Measurements from ENCODE around the gene ZNF160.
"Not testable (repeated sequence)": the region's sequence is repeated elsewhere in the genome, so short reads cannot be mapped to it uniquely, and the experiment has no call there.

The ZNF160 gene

GRCh38 chr19:53034948-53035675 lies 68.1 kb downstream of the ZNF160 start:
- Histone ChIP-seq H2BK5ac (ENCODE audit: low read length) (no peak overlapping the region), H2AFZ (ENCODE audit: low read length) (no peak overlapping the region), H2AK5ac (ENCODE audit: low read depth, low read length) (no peak overlapping the region), H3K27me3 (ENCODE audit: control insufficient read depth in 3 of 3, insufficient read depth in 3 of 3, low read depth in 1 of 3, low read length in 3 of 3) (no peaks in the 10 kb centered on the region), H3K4me1 (ENCODE audit: control insufficient read depth in 2 of 2, insufficient read depth in 1 of 2, low read depth in 1 of 2, low read length in 2 of 2) (peaks cover 1 to 3% of the 10 kb centered on the region in 2 donors), H4K8ac (ENCODE audit: low read depth, low read length) (no peak overlapping the region), H3K9me3 (replicated peaks in 1 of 2; ENCODE audit: control insufficient read depth in 2 of 2, insufficient read depth in 1 of 2, low read depth in 1 of 2, low read length in 2 of 2) (peaks cover 4 to 22% of the 10 kb centered on the region in 2 donors), H3K4ac (ENCODE audit: low read length) (no peak overlapping the region), H3K23ac (ENCODE audit: low read depth, low read length, poor library complexity) (no peak overlapping the region), H2BK12ac (ENCODE audit: low read length) (no peak overlapping the region), H3K9ac (ENCODE audit: low read depth, low read length, poor library complexity) (no peak overlapping the region), H2BK15ac (ENCODE audit: low read length) (no peak overlapping the region), H3K27ac (replicated peaks; ENCODE audit: low read length) (no peak overlapping the region), H3K36me3 (replicated peaks in 1 of 2; ENCODE audit: control insufficient read depth in 2 of 2, insufficient read depth in 2 of 2, low read length in 2 of 2) (peaks cover 0 to 5% of the 10 kb centered on the region in 2 donors), H4K91ac (ENCODE audit: low read depth, low read length, poor library complexity) (no peak overlapping the region), H2BK120ac (ENCODE audit: low read depth, low read length) (no peak overlapping the region), H3K4me2 (ENCODE audit: insufficient read depth, low read length, poor library complexity, severe bottlenecking) (no peak overlapping the region), H3K79me1 (ENCODE audit: low read depth, low read length) (no peaks in the 10 kb centered on the region), H3K14ac (ENCODE audit: low read length) (no peak overlapping the region), H3K18ac (ENCODE audit: low read length) (no peak overlapping the region), H3K4me3 (ENCODE audit: low read length in 2 of 2) (no peak overlapping the region)
- WGBS, 2 donors (ENCODE audit: extremely low coverage in 2 of 2, insufficient read length in 2 of 2, insufficient replicate concordance in 1 of 2) = no CpG with 5 or more reads among the region's 4 CpGs
- DNase-seq (ENCODE audit: low spot score) = no peak

GRCh38 chr19:53034054-53034453 lies 69.2 kb downstream of the ZNF160 start:
- Histone ChIP-seq H2BK120ac (ENCODE audit: low read depth, low read length) (no peak overlapping the region), H2AK5ac (ENCODE audit: low read depth, low read length) (no peak overlapping the region), H3K36me3 (replicated peaks in 1 of 2; ENCODE audit: control insufficient read depth in 2 of 2, insufficient read depth in 2 of 2, low read length in 2 of 2) (peaks cover 0 to 5% of the 10 kb centered on the region in 2 donors), H3K9me3 (replicated peaks in 1 of 2; ENCODE audit: control insufficient read depth in 2 of 2, insufficient read depth in 1 of 2, low read depth in 1 of 2, low read length in 2 of 2) (peaks cover 4 to 22% of the 10 kb centered on the region in 2 donors), H3K4ac (ENCODE audit: low read length) (no peak overlapping the region), H3K4me3 (ENCODE audit: low read length in 2 of 2) (no peak overlapping the region), H3K9ac (ENCODE audit: low read depth, low read length, poor library complexity) (no peak overlapping the region), H2AFZ (ENCODE audit: low read length) (no peak overlapping the region), H3K27ac (replicated peaks; ENCODE audit: low read length) (no peak overlapping the region), H3K4me2 (ENCODE audit: insufficient read depth, low read length, poor library complexity, severe bottlenecking) (no peak overlapping the region), H3K4me1 (ENCODE audit: control insufficient read depth in 2 of 2, insufficient read depth in 1 of 2, low read depth in 1 of 2, low read length in 2 of 2) (peaks cover 1 to 3% of the 10 kb centered on the region in 2 donors), H4K8ac (ENCODE audit: low read depth, low read length) (no peak overlapping the region), H3K27me3 (ENCODE audit: control insufficient read depth in 3 of 3, insufficient read depth in 3 of 3, low read depth in 1 of 3, low read length in 3 of 3) (no peaks in the 10 kb centered on the region), H3K79me1 (ENCODE audit: low read depth, low read length) (no peaks in the 10 kb centered on the region), H2BK15ac (ENCODE audit: low read length) (no peak overlapping the region), H4K91ac (ENCODE audit: low read depth, low read length, poor library complexity) (no peak overlapping the region), H3K23ac (ENCODE audit: low read depth, low read length, poor library complexity) (no peak overlapping the region), H2BK12ac (ENCODE audit: low read length) (no peak overlapping the region), H3K14ac (ENCODE audit: low read length) (no peak overlapping the region), H2BK5ac (ENCODE audit: low read length) (no peak overlapping the region), H3K18ac (ENCODE audit: low read length) (no peak overlapping the region)
- DNase-seq (ENCODE audit: low spot score) = no peak
- WGBS, 2 donors (ENCODE audit: extremely low coverage in 2 of 2, insufficient read length in 2 of 2, insufficient replicate concordance in 1 of 2) = no CpG with 5 or more reads among the region's 2 CpGs

GRCh38 chr19:53028306-53028705 lies 74.9 kb downstream of the ZNF160 start:
- DNase-seq (ENCODE audit: low spot score); H2BK15ac ChIP-seq (ENCODE audit: low read length); H3K4me2 ChIP-seq (ENCODE audit: insufficient read depth, low read length, poor library complexity, severe bottlenecking); H3K18ac ChIP-seq (ENCODE audit: low read length); H2AK5ac ChIP-seq (ENCODE audit: low read depth, low read length); H3K9me3 ChIP-seq (replicated peaks in 1 of 2; ENCODE audit: control insufficient read depth in 2 of 2, insufficient read depth in 1 of 2, low read depth in 1 of 2, low read length in 2 of 2); H4K91ac ChIP-seq (ENCODE audit: low read depth, low read length, poor library complexity); H3K27me3 ChIP-seq (ENCODE audit: control insufficient read depth in 3 of 3, insufficient read depth in 3 of 3, low read depth in 1 of 3, low read length in 3 of 3); H3K4me3 ChIP-seq (ENCODE audit: low read length in 2 of 2); H3K4me1 ChIP-seq (ENCODE audit: control insufficient read depth in 2 of 2, insufficient read depth in 1 of 2, low read depth in 1 of 2, low read length in 2 of 2); H4K8ac ChIP-seq (ENCODE audit: low read depth, low read length); H3K23ac ChIP-seq (ENCODE audit: low read depth, low read length, poor library complexity); H2BK120ac ChIP-seq (ENCODE audit: low read depth, low read length); H2AFZ ChIP-seq (ENCODE audit: low read length); H3K36me3 ChIP-seq (replicated peaks in 1 of 2; ENCODE audit: control insufficient read depth in 2 of 2, insufficient read depth in 2 of 2, low read length in 2 of 2); H3K4ac ChIP-seq (ENCODE audit: low read length); H3K27ac ChIP-seq (replicated peaks; ENCODE audit: low read length); H3K14ac ChIP-seq (ENCODE audit: low read length); H3K79me1 ChIP-seq (ENCODE audit: low read depth, low read length); H2BK5ac ChIP-seq (ENCODE audit: low read length); H3K9ac ChIP-seq (ENCODE audit: low read depth, low read length, poor library complexity); H2BK12ac ChIP-seq (ENCODE audit: low read length): not testable (repeated sequence)
- WGBS, 2 donors (ENCODE audit: extremely low coverage in 2 of 2, insufficient read length in 2 of 2, insufficient replicate concordance in 1 of 2) = no CpG with 5 or more reads among the region's 7 CpGs

GRCh38 chr19:53019684-53020083 lies 83.5 kb downstream of the ZNF160 start:
- no peak overlapping the region for H3K18ac ChIP-seq (ENCODE audit: low read length)
- no peaks in the 10 kb centered on the region for H3K27me3 ChIP-seq (ENCODE audit: control insufficient read depth in 3 of 3, insufficient read depth in 3 of 3, low read depth in 1 of 3, low read length in 3 of 3)
- no peak overlapping the region for H2BK5ac ChIP-seq (ENCODE audit: low read length)
- H3K4me1 ChIP-seq (ENCODE audit: control insufficient read depth in 2 of 2, insufficient read depth in 1 of 2, low read depth in 1 of 2, low read length in 2 of 2) = no peaks in the 10 kb centered on the region
- no peaks in the 10 kb centered on the region for H3K79me1 ChIP-seq (ENCODE audit: low read depth, low read length)
- H3K4me2 ChIP-seq (ENCODE audit: insufficient read depth, low read length, poor library complexity, severe bottlenecking) = no peak overlapping the region
- H3K23ac ChIP-seq (ENCODE audit: low read depth, low read length, poor library complexity) = no peak overlapping the region
- H3K4me3 ChIP-seq (ENCODE audit: low read length in 2 of 2) = no peak overlapping the region
- H2AFZ ChIP-seq (ENCODE audit: low read length) = no peak overlapping the region
- no peak overlapping the region for H2AK5ac ChIP-seq (ENCODE audit: low read depth, low read length)
- no peak overlapping the region for H3K4ac ChIP-seq (ENCODE audit: low read length)
- no CpG with 5 or more reads among the region's 1 CpG for WGBS, 2 donors (ENCODE audit: extremely low coverage in 2 of 2, insufficient read length in 2 of 2, insufficient replicate concordance in 1 of 2)
- no peak for DNase-seq (ENCODE audit: low spot score)
- no peak overlapping the region for H3K27ac ChIP-seq (replicated peaks; ENCODE audit: low read length)
- H2BK15ac ChIP-seq (ENCODE audit: low read length) = no peak overlapping the region
- no peak overlapping the region for H3K9ac ChIP-seq (ENCODE audit: low read depth, low read length, poor library complexity)
- no peak overlapping the region for H3K14ac ChIP-seq (ENCODE audit: low read length)
- H2BK120ac ChIP-seq (ENCODE audit: low read depth, low read length) = no peak overlapping the region
- H2BK12ac ChIP-seq (ENCODE audit: low read length) = no peak overlapping the region
- H4K8ac ChIP-seq (ENCODE audit: low read depth, low read length) = no peak overlapping the region
- peaks cover 4 to 9% of the 10 kb centered on the region in 2 donors for H3K9me3 ChIP-seq (replicated peaks in 1 of 2; ENCODE audit: control insufficient read depth in 2 of 2, insufficient read depth in 1 of 2, low read depth in 1 of 2, low read length in 2 of 2)
- no peak overlapping the region for H4K91ac ChIP-seq (ENCODE audit: low read depth, low read length, poor library complexity)
- H3K36me3 ChIP-seq (replicated peaks in 1 of 2; ENCODE audit: control insufficient read depth in 2 of 2, insufficient read depth in 2 of 2, low read length in 2 of 2) = no peaks in the 10 kb centered on the region

Data from neuronal stem cell (in vitro differentiated cells).